Osteocyte (in vitro differentiated cells): ENCODE measurements around the gene HOXB9. TPM values are rescaled to one million over a fixed set of nuclear protein-coding genes. Genes with fewer than 3 reads are reported as not detected.

ENCODE experiments used
- DNase-seq: peaks from one replicate; pipeline ENCODE4 v3.0.0; 2021; ENCODE audit warnings: mixed read lengths; ENCODE audit not compliant: unreplicated experiment; ENCODE audit errors: extremely low spot score
- H3K27ac Mint-ChIP-seq: one replicate; pipeline ENCODE4 v1.8.0; 2021; ENCODE audit warnings: mild to moderate bottlenecking, mixed read lengths; ENCODE audit not compliant: unreplicated experiment
- H3K27me3 Mint-ChIP-seq: one replicate; pipeline ENCODE4 v1.8.0; 2021; ENCODE audit warnings: mixed read lengths; ENCODE audit not compliant: unreplicated experiment
- H3K36me3 Mint-ChIP-seq: one replicate; pipeline ENCODE4 v1.8.0; 2021; ENCODE audit warnings: mixed read lengths; ENCODE audit not compliant: unreplicated experiment
- H3K4me1 Mint-ChIP-seq: one replicate; pipeline ENCODE4 v1.8.0; 2021; ENCODE audit warnings: mixed read lengths; ENCODE audit not compliant: unreplicated experiment
- H3K4me3 Mint-ChIP-seq: one replicate; pipeline ENCODE4 v1.8.0; 2021; ENCODE audit warnings: mild to moderate bottlenecking, moderate library complexity, mixed read lengths; ENCODE audit not compliant: unreplicated experiment
- H3K9me3 Mint-ChIP-seq: one replicate; pipeline ENCODE4 v1.8.0; 2021; ENCODE audit warnings: mixed read lengths; ENCODE audit not compliant: unreplicated experiment
- total RNA-seq: library from RNA; stranded (reverse); gene quantifications from 2 replicates; pipeline ENCODE4 v1.2.1, GENCODE V29; 2021
- TF ChIP-seq, protein P1 (sequence below): fragments of 200-600 bp; sonication (generic); IDR thresholded peaks from 2 replicates; pipeline ENCODE4 v1.5.0; 2021; ENCODE audit warnings: antibody characterized with exemption, mild to moderate bottlenecking, moderate library complexity

HOXB9 gene
- total RNA-seq, 1 donor from 2014 or later = not detected

DNA sequence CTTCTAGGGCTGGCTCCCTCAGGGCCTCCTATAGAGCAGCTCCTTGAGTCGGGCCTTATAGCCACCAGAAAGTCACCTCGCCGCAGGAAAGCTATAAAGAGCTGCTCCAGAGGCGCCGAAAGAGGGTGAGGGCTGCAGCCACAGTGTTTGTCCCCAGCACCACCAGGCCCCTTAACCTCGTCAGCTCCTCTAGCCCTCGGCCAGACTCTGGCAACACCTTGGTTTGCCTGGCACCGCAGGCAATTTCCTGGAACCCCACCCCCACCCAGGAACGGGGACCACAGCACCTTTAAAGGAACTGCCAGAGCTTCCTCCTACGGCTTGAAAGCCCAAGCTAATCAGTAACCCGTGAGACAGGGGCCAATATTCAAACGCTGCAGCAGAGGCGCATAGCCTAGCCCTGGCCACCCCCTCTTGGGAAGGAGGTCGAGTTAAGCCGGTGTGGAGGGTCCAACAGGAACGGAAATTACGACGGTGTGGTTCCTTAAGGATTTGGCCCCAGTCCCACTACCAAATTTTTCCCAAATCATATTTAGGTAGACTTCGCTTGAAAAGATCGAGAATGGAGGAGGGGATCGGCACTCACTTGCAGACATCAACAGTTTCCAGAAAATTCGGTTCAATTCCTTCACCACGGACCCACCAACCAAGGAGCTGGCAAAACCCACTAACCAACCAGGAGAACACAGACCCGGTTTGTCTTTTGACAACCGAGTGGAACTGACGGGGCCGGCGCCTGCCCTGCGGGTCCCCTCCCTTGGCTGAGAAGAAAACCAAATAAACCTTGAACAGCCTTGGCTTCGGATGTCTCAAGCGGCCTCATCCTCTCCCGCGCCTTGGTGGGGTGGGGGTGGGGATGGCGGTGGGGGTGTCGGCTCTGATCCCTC is 24.4 kb downstream of the HOXB9 start:
- Mint-ChIP-seq H3K4me3 (no peak overlapping the region), H3K36me3 (no peaks in the 10 kb centered on the region), H3K27ac (no peak overlapping the region), H3K4me1 (peaks cover 4% of the 10 kb centered on the region), H3K27me3 (peaks cover 97% of the 10 kb centered on the region), H3K9me3 (peaks cover 6% of the 10 kb centered on the region)
- no peak for DNase-seq
- TF ChIP-seq, protein P1, sequence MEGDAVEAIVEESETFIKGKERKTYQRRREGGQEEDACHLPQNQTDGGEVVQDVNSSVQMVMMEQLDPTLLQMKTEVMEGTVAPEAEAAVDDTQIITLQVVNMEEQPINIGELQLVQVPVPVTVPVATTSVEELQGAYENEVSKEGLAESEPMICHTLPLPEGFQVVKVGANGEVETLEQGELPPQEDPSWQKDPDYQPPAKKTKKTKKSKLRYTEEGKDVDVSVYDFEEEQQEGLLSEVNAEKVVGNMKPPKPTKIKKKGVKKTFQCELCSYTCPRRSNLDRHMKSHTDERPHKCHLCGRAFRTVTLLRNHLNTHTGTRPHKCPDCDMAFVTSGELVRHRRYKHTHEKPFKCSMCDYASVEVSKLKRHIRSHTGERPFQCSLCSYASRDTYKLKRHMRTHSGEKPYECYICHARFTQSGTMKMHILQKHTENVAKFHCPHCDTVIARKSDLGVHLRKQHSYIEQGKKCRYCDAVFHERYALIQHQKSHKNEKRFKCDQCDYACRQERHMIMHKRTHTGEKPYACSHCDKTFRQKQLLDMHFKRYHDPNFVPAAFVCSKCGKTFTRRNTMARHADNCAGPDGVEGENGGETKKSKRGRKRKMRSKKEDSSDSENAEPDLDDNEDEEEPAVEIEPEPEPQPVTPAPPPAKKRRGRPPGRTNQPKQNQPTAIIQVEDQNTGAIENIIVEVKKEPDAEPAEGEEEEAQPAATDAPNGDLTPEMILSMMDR = no peak

DNA sequence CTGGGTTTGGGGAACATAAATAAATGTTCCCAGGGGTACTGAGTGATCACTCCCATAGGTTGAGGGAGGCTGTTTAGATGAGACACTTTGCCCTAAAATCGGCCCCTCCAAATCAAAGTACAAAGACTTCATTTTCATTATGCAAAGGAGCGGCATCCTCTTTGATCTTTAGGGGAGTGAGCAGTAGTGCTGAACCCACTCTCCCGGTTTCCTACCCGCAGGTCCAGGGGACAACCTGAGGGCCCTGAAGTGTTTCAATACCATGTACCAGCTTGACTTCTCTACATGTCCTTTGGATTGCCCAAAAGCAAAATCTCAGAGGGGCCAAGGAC is 25.0 kb downstream of the HOXB9 start:
- DNase-seq = no peak
- Mint-ChIP-seq H3K9me3 (peaks cover 6% of the 10 kb centered on the region), H3K4me1 (peaks cover 6% of the 10 kb centered on the region), H3K4me3 (no peak overlapping the region), H3K27me3 (peaks cover 97% of the 10 kb centered on the region), H3K27ac (no peak overlapping the region), H3K36me3 (no peaks in the 10 kb centered on the region)
- TF ChIP-seq, protein P1 = no peak

DNA sequence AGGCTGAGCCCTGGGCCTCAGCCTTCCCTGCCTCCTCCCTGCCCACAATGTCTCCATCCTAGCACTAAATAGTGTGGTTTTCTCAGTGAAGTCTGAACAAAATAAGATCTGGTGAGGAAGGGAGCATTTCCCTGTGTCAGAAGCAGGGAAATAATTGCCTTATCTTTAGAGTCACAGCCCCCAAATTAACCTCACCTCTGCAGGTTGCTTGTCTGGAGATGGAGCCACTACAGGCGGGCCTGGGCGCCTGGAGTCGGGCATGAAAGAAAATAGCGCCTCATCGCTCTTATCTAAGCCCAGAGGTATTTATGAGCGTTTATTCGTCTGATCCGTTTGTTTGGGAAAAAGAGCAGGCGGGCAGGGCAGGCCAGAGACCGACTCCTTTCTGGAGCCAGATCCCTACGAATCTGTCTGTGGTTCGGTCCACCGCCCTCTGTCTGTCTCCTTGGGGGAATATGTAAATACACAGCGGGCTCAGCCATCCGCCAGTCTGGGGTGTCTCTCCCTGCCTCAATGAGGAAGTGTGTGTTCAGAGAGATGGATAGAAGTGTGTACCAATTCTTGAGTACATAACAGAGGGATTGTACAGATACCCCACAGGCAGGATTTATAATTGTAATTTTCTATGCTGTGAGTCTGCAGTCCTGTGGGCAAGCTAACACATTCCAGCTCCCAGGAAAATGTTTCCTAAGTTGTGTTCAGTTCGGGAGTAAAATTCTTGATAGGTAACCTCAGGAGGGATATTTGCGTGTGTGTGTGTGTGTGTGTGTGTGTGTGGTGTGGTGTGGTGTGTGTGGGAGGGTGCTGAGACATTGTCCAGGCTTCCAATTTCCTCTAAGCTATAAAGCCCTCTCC is 25.7 kb downstream of the HOXB9 start:
- Mint-ChIP-seq H3K4me1 (peaks cover 6% of the 10 kb centered on the region), H3K36me3 (no peaks in the 10 kb centered on the region), H3K27me3 (peaks cover 97% of the 10 kb centered on the region), H3K9me3 (peaks cover 6% of the 10 kb centered on the region), H3K4me3 (no peak overlapping the region), H3K27ac (no peak overlapping the region)
- no peak for DNase-seq
- TF ChIP-seq, protein P1 = no peak

DNA sequence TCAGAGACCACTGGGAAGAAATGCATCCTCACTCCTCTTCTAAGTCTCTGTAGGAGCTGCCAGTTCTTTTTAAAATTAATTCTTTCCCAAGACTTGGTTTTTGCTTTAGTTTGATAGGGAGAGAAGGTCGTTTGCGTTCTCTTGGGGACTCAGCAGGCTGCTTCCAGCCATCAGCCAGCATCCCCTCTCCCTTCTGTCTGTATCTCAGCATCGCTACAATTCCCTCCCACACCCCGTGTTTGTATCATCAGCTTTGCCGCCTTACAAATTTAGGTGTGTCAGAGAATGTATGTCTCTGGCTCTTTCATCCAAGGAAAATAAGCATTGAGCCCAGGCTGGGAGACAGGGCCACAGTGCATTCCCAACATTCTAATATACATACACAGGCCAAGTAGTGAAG is 26.8 kb downstream of the HOXB9 start:
- Mint-ChIP-seq H3K27ac (no peak overlapping the region), H3K4me3 (no peak overlapping the region), H3K9me3 (peaks cover 6% of the 10 kb centered on the region), H3K4me1 (peaks cover 6% of the 10 kb centered on the region), H3K27me3 (peaks cover 97% of the 10 kb centered on the region), H3K36me3 (no peaks in the 10 kb centered on the region)
- TF ChIP-seq, protein P1 = no peak
- no peak for DNase-seq

DNA sequence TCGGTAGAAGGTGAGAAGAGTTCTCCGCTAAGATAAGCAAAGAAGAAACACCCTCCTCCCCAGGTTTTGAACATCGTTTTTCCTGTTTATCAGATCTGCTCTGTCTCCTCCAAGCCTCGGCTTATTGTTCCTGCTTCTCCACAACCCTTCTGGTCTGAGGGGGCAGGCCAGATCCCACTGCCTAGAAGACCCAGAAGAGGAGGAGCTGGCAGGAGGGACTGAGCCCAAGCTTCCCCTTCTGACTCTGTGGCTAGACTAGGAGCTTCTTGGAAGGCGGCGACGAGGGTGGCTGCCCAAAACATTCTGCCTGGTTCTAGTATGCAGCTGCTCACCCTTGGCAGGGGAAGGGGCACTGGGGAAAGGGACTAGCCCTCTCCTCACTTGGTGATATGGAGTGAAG is 27.4 kb downstream of the HOXB9 start:
- Mint-ChIP-seq H3K9me3 (peaks cover 6% of the 10 kb centered on the region), H3K36me3 (no peaks in the 10 kb centered on the region), H3K27ac (no peak overlapping the region), H3K4me1 (peaks cover 7% of the 10 kb centered on the region), H3K4me3 (no peak overlapping the region), H3K27me3 (peaks cover 99% of the 10 kb centered on the region)
- no peak for DNase-seq
- TF ChIP-seq, protein P1 = no peak
